NCI-H1436 treated with DMSO at 0.1 percent for 48 hours (cell line): ENCODE measurements around the gene PDE9A.

Experiments used
- DNase-seq: peaks from one replicate; lab custom pipeline; 2025; lab: John Stamatoyannopoulos, UW

The PDE9A gene

DNA sequence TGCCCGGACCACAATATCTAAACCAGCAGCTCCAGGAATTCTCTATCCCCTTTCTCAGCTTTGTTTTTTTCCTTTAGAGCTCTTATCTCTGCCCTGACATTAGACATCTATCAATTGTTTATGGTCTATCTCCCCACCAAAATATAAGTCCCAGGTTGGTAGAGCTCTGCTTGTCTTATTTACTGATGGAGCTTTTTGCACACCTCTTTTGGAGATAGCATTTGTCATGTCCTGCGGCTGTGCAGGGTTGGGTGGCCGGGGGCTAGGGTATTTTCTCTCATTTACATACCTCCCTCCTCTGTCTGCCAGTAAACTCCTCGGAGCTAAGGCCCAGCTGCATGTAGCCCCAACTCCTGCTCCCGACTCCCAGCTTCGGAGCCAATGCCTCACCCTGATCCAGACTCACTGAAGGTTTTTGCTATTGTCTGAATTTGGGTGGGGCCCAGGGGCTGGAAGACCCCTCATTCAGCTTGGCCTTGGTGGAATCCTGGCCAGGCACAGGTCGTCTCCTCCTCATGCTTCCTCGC lies 11.1 kb upstream of the PDE9A start:
- DNase-seq = no peak

GRCh38 chr21:42644223-42645208 lies 8.9 kb upstream of the PDE9A start:
- no peak for DNase-seq

DNA sequence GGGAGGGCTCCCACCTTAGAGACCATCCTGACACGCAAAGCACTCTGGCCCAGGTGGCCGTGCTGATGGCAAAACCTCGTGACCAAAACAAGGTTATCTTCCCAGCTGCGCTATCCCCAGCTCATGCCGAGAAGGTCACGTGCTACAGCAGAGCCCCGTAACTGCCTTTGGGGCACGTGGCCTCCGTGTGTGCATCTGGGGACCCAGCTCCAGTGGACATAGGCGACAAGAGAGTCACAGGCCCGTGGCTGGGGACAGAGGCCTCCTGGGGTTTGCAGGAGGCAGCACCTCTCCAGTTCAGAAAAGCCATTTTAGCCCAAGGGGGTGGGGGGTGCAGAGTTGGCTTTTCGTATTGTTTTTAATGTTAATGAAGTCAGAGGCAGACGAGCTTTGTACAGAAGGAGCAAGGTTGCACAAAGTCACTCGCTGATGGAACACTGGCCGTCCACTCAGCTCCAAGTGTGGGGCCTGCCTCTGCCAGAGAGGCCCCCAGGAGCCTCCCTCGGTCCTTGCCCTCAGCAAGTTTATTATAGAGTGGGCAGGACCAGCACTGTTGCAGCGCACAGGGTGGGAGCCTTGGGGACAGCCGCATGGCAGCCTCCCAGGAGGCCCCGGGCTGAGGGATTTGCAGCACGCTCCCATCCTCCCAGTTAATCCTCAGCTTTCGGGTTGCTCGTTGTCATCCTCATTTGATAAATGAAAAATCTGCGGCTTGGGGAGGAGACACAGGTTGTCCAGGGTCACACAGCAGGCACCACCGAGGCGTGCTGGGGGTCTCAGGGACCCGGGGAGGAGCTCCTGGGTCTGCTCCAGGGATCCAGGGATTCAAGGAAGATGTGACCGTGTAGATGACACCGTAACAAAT lies 8.0 kb upstream of the PDE9A start:
- DNase-seq = no peak

DNA sequence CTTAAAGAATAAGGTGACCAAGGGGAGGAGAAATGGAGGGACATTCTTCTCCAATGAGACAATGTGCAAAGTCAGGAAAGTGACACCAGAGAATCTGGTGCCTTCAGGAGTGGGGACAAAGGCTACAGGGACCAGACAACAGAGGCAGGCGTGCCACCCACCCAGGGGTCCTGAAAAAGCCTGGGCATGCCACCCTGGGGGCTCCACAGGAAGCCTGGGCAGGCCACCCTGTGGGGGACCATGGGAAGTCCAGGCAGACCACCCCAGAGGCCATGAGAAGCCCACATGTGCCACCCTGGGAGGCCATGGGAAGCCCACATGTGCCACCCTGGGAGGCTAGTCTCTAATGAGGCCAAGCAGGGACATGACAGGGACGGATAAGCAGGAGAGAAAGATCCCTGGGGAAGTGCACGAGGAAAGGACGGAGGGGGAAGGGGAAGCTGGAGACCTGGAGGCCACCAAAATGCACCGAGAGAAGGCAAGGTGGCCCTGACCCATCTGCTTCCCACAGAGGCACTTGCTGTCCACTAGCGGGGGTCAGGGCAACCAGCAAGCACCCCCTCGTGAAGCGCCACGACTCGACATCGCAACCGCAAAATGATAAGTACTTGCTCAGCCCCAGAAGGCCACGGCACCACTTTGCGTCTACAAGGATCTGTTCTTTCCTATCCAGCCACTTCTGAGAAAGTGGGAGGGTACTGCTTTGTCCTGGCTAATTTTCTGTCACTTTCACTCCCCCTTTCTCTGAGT lies 7.2 kb upstream of the PDE9A start:
- no peak for DNase-seq

DNA sequence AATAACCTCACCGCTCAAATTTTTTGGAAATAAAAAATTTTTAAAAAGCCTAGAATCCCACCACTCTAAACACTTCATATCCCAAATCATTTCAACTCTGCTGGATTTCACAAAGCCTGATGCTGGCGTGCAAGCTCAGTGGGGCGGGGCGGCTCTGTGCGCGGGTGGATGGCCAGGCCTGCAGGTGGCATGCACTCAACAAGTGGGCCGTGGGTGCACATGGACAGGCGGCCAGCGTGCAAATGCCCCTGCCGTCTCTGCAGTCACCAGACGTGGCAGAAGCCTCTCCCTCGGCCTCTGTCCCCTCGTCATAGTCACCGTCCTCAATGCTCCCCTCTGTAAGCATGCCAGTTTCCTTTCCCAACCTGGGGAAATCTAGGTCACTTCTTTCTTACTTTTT lies 6.6 kb upstream of the PDE9A start:
- DNase-seq = no peak

GRCh38 chr21:42648606-42649005 lies 4.8 kb upstream of the PDE9A start:
- no peak for DNase-seq

DNA sequence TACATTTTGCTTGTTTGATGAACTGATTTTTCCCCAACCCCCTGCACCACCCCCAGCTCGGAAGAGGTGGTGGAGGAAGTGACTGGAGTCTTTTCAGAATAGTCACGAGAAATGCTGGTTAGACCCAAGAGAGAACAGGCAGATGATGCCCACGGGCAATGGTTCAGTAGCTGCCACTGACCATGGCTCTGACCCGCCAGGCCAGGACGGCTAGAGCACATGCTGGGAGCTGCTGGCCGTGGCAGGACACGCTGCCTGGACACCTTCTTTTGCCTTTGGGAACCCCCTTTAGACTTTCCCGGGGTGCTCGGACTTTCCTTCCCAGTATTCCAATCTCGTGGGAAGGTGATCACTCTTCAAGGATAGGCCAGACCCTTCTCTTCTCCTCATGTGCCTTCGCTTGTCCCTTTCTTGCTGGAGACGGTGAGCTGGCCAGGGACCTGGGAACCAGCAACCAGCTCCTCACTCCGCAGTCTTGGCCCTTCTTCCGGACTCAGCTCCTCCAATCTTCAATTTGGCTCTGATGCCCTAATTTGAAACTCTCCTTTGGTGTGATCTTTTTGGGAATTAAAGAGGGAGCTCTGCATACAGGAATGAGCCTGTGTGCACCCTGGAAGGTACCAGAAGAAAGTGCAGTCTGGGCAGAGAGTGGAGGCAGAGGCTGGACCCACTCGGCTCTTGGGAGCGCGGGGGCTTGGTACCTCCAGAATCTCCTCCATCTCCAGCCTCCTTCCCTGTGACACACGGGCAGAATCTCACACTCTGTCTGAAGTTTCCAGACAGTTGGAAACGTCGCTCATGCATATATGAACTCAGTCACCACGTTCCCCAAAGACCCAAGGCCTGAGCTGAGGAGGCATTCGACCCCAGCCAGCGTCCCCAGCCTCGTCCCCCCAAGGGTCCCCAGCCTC lies 4.0 kb upstream of the PDE9A start:
- no peak for DNase-seq

- DNase-seq = no peak
Measured at GRCh38 chr21:42650033-42650370, 3.4 kb upstream of the PDE9A start.

GRCh38 chr21:42650441-42651421 lies 2.7 kb upstream of the PDE9A start:
- DNase-seq = no peak

- no peak for DNase-seq
Measured at GRCh38 chr21:42651515-42652401, 1.7 kb upstream of the PDE9A start.

GRCh38 chr21:42652527-42653230 lies 742 bp upstream of the PDE9A start:
- DNase-seq = no peak

DNA sequence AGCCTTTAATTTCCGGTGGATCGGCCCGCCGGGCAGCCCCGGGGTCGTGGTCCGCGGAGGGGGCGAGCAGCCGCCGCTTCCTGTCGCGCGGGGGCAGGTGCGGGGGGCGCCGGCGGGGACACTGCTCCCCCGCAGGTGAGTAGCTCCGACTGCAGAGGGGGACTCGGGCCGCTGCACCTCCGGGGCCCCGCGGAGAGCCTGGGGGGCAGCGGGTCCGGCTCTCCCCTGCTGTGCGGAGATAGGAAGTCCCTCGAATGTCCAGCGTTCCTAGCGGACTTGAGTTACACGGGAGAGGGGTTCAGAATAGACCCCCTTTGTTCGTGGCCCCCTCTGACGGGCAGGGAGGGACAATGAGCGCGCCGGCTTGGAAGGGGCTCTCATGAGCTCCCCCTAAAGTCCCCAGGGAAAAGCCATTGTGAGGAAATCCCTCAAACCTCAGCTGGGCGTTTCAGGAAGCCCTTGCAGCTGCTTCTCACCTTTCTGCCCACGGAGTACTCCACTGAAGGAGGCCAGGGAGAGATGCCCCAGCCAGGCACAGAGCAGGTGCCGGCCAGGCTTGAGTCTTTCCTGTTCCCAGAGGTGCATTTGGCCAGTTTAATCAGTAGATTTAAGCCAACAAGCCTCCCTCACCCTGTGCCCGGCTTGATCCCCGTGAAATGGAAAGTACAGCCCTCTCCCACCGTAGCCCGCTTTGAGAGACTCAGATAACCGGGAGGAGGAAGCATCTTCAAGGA lies 925 bp downstream of the PDE9A start:
- no peak for DNase-seq

DNA sequence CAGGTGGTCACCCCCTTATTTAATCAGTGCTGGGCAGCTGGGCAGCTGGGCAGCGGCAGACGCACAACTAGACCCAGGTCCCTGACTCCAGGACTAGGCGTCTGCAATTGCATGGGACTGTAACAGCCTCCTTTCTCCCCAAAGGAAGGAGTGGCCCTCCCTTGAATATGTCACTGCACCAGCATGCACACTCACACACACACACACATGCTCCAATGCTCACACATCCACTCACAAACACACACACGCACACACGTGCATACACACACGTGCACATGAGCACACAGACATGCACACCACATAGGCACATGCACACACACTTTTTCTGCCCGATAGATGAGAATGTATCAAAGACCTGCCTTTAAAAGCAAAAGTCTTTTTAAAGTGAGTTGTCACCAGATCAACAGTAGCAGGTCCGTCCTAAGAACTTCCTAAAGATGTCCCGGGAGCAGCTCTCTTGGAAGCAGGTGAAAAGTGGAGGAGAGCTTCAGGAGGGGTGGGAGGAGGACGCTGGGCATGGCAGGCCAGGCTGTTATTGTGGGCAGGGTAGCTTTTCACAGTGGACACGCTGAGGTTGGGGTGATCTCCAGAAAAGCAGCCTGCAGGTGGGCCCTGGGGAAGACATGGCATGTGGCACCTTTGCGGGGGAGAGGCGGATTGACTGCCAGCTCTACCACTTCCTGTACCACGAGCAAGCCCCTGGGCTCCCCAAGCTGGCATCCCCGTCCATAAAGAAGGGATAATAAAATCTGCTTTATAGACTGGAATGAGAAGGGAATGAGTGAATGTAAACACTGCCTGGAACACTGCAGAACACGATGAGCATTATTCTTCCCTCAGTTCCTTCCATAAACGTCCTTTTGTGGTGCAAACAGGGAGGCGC lies 1.7 kb downstream of the PDE9A start:
- DNase-seq = no peak

DNA sequence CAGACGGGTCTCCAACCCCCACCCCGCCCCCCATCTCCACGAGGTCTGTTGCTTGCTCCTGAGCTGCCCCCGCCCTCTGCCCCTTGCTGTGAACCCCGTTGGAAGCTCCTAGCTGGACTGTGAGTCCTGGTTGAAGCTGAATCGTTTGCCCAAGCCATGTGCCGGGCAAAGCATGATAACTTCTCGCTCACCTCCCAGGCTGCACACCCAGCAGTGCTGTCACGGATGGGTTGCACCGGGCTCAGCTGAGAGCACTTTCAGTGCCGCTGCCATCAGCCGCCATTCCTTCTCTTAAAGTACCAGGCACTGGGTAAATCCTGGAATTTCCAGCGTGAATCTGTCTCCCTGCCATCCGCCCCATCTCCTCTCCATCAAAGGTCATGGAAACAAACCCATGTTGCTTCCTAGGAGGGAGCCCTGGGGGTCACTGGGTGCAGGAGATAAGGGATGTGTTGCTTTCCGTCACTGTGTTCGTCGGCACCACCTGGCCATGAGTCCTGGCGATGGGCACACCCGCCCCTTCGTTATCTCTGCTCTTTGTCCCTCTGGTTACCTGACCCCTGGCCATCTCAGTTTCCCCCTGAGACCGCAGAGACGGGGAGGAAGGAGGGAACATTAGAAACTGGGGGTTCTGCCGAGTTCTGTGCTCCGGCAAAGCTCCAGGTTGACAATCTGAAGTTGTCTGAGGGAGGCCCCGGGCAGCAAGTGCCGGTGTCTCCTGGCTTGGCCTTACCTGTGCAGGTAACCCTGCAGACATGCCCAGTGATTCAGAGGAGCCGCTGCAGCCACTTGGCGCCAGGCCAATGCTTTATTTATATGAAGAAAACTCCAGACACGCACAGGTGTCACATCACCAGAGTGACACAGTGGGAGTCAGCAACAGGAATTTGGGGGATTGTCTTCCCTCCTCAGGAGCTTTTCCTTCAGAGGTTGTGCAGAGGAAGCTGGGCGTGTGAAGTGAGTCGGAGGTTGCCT lies 2.7 kb downstream of the PDE9A start:
- no peak for DNase-seq

DNA sequence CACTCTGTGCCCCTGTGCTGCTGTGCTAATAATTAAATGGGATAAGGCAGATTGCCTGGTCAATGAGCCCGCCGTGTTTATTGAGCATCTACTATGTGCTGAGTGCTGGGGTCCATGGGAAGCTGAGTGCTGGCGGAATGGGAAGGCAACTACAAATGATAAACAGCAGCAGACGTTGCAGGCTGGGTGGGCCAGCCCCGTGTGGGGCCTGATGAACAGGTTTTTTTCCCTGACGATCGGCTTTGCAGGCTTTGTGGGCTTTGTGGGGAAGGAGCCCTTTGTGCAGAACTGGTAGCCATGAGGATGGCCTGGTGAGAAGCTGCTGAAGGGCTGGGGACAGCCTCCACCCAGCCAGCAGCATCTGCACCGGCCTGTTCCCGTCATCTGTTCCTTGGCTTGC lies 3.5 kb downstream of the PDE9A start:
- DNase-seq = no peak
